ENCODE results near the gene PDZD7. TPM values are rescaled to one million over a fixed set of nuclear protein-coding genes. Genes with fewer than 3 reads are reported as not detected.

The PDZD7 gene
- total and polyA plus RNA-seq, 4 donors: 0.09 to 1.3 (median 0.55) TPM

GRCh38 chr10:101050208-101051069 is 19.5 kb upstream of the PDZD7 start:
- peak; percentile 43 for TF ChIP-seq CTCF (IDR thresholded peaks at IDR 0.05; ENCODE audit: control extremely low read depth, extremely low read depth)
- Histone ChIP-seq H3K27ac (ENCODE audit: low read depth in 1 of 2, low read length in 1 of 2) (no peak overlapping the region), H3K9ac (ENCODE audit: insufficient read depth in 1 of 2, low read length in 2 of 2) (no peak overlapping the region), H3K4me3 (no peak overlapping the region), H3K4me1 (ENCODE audit: control insufficient read depth in 5 of 5, insufficient read depth in 5 of 5, low read length in 5 of 5) (peaks cover 0 to 16% (median 0%) of the 10 kb centered on the region in 5 donors), H3K27me3 (ENCODE audit: control insufficient read depth in 3 of 3, insufficient read depth in 3 of 3, low read length in 2 of 3) (peaks cover 0 to 60% (median 50%) of the 10 kb centered on the region in 3 donors), H3K36me3 (ENCODE audit: control insufficient read depth in 4 of 4, insufficient read depth in 4 of 4, low read length in 4 of 4) (no peaks in the 10 kb centered on the region), H3K9me3 (ENCODE audit: control insufficient read depth in 4 of 4, insufficient read depth in 3 of 4, low read length in 3 of 4) (no peaks in the 10 kb centered on the region)
- DNase-seq (peak; percentile 30 to 66 (median 34)), ATAC-seq (ENCODE audit: insufficient read depth, low FRiP score) (peak; percentile 84)
- 13 to 14% methylated on average over 42 of the region's 42 CpGs for WGBS, 2 donors

GRCh38 chr10:101047961-101048892 is 17.3 kb upstream of the PDZD7 start:
- no peaks in the 10 kb centered on the region for H3K9me3 ChIP-seq (ENCODE audit: control insufficient read depth in 4 of 4, insufficient read depth in 3 of 4, low read length in 3 of 4)
- no peak overlapping the region for H3K9ac ChIP-seq (ENCODE audit: insufficient read depth in 1 of 2, low read length in 2 of 2)
- peaks cover 0 to 24% (median 6%) of the 10 kb centered on the region in 5 donors for H3K4me1 ChIP-seq (ENCODE audit: control insufficient read depth in 5 of 5, insufficient read depth in 5 of 5, low read length in 5 of 5)
- DNase-seq (no peak), ATAC-seq (ENCODE audit: insufficient read depth, low FRiP score) (no peak)
- H3K27me3 ChIP-seq (ENCODE audit: control insufficient read depth in 3 of 3, insufficient read depth in 3 of 3, low read length in 2 of 3): peaks cover 0 to 64% (median 53%) of the 10 kb centered on the region in 3 donors
- no peaks in the 10 kb centered on the region for H3K36me3 ChIP-seq (ENCODE audit: control insufficient read depth in 4 of 4, insufficient read depth in 4 of 4, low read length in 4 of 4)
- WGBS, 2 donors: 12 to 13% methylated on average over 62 of the region's 62 CpGs
- no peak for TF ChIP-seq CTCF (IDR thresholded peaks at IDR 0.05; ENCODE audit: control extremely low read depth, extremely low read depth)
- H3K27ac ChIP-seq (ENCODE audit: low read depth in 1 of 2, low read length in 1 of 2): no peak overlapping the region
- no peak overlapping the region for H3K4me3 ChIP-seq

- no peak for DNase-seq
- WGBS, 2 donors: 30 to 38% methylated on average over 16 of the region's 16 CpGs
- Histone ChIP-seq H3K9me3 (ENCODE audit: control insufficient read depth in 4 of 4, insufficient read depth in 3 of 4, low read length in 3 of 4) (no peaks in the 10 kb centered on the region), H3K27ac (ENCODE audit: low read depth in 1 of 2, low read length in 1 of 2) (no peak overlapping the region), H3K4me1 (ENCODE audit: control insufficient read depth in 5 of 5, insufficient read depth in 5 of 5, low read length in 5 of 5) (peaks cover 0 to 31% (median 8%) of the 10 kb centered on the region in 5 donors), H3K27me3 (ENCODE audit: control insufficient read depth in 3 of 3, insufficient read depth in 3 of 3, low read length in 2 of 3) (peaks cover 0 to 64% (median 53%) of the 10 kb centered on the region in 3 donors), H3K4me3 (no peak overlapping the region), H3K36me3 (ENCODE audit: control insufficient read depth in 4 of 4, insufficient read depth in 4 of 4, low read length in 4 of 4) (no peaks in the 10 kb centered on the region), H3K9ac (ENCODE audit: insufficient read depth in 1 of 2, low read length in 2 of 2) (no peak overlapping the region)
- no peak for ATAC-seq (ENCODE audit: insufficient read depth, low FRiP score)
- no peak for TF ChIP-seq CTCF (IDR thresholded peaks at IDR 0.05; ENCODE audit: control extremely low read depth, extremely low read depth)
These were observed 16.3 kb upstream of the PDZD7 start for GRCh38 chr10:101047268-101047667.

All from lung (tissue), 12 donors.